K562 (cell line): Measurements from ENCODE around the gene TSPAN1. TPM values are rescaled to one million over a fixed set of nuclear protein-coding genes. Genes with fewer than 3 reads are reported as not detected.

ENCODE experiments used
- CBFA2T2 ChIP-seq: fragments of 450-650 bp; conservative IDR thresholded peaks from 2 replicates; pipeline ENCODE4 v1.6.1; 2017; ENCODE audit warnings: mild to moderate bottlenecking
- CHAMP1 ChIP-seq: fragments of 450-650 bp; IDR thresholded peaks from 2 replicates; pipeline ENCODE4 v1.6.1; 2016; ENCODE audit warnings: mild to moderate bottlenecking
- FOXJ2 ChIP-seq: fragments of 200-800 bp; sonication (Bioruptor generic); IDR thresholded peaks from 2 replicates; pipeline ENCODE4 v1.6.1; 2016; ENCODE audit warnings: missing genetic modification characterization, missing compliant biosample characterization
- FOXJ3 ChIP-seq: sonication (generic); formaldehyde crosslinking; IDR thresholded peaks from 2 replicates; pipeline ENCODE4 v1.4.0; 2020; ENCODE audit warnings: mild to moderate bottlenecking, missing genetic modification reagents
- FOXO4 ChIP-seq: fragments of 450-650 bp; formaldehyde crosslinking; IDR thresholded peaks from 2 replicates; pipeline ENCODE4 v1.4.0; 2020; ENCODE audit warnings: mild to moderate bottlenecking, moderate library complexity
- HNRNPK ChIP-seq: fragments of 200-400 bp; formaldehyde crosslinking; IDR thresholded peaks from one replicate; pipeline ENCODE4 v1.6.1; 2018; ENCODE audit warnings: mild to moderate bottlenecking, low read depth, low read length; ENCODE audit not compliant: poor library complexity, severe bottlenecking
- HOMEZ ChIP-seq: fragments of 250-450 bp; sonication (Bioruptor Pico); IDR thresholded peaks from 2 replicates; pipeline ENCODE4 v1.4.0; 2020; ENCODE audit warnings: mild to moderate bottlenecking, moderate library complexity
- IRF9 ChIP-seq: fragments of 450-650 bp; IDR thresholded peaks from 2 replicates; pipeline ENCODE4 v1.6.1; 2016; ENCODE audit warnings: missing biosample characterization, missing genetic modification characterization
- KLF13 ChIP-seq: fragments of 450-650 bp; IDR thresholded peaks from 2 replicates; pipeline ENCODE4 v1.6.1; 2016; ENCODE audit warnings: missing genetic modification characterization, low read depth, mild to moderate bottlenecking, missing compliant biosample characterization, moderate library complexity, borderline replicate concordance
- SIX5 ChIP-seq, 2 experiments: IDR thresholded peaks; 2 replicates each; pipeline ENCODE4 v1.6.1; 2011; ENCODE audit warnings: low read length in 2 of 2, borderline replicate concordance in 1 of 2, low read depth in 1 of 2, mild to moderate bottlenecking in 1 of 2, moderate library complexity in 1 of 2; ENCODE audit not compliant: insufficient read depth in 1 of 2
- TAF1 ChIP-seq: IDR thresholded peaks from 2 replicates; pipeline ENCODE4 v1.6.1; 2011; ENCODE audit warnings: mild to moderate bottlenecking, low read length, moderate library complexity; ENCODE audit not compliant: insufficient read depth, control insufficient read depth, severe bottlenecking; ENCODE audit errors: extremely low read depth
- TAF7 ChIP-seq: fragments of 450-650 bp; IDR thresholded peaks from 2 replicates; pipeline ENCODE4 v1.6.1; 2016; ENCODE audit warnings: missing genetic modification characterization, missing compliant biosample characterization
- UBTF ChIP-seq, 2 experiments: IDR thresholded peaks; 2 replicates each; pipeline ENCODE4 v1.6.1; 2012; ENCODE audit warnings: improper control_type of control experiment in 2 of 2, low read depth in 2 of 2, low read length in 2 of 2, borderline replicate concordance in 1 of 2
- USF2 ChIP-seq: sonication (generic); formaldehyde crosslinking; IDR thresholded peaks from 2 replicates; pipeline ENCODE4 v1.5.0; 2020; ENCODE audit warnings: missing genetic modification reagents
- ZNF583 ChIP-seq: fragments of 250-450 bp; sonication (Bioruptor Pico); IDR thresholded peaks from 2 replicates; pipeline ENCODE4 v1.4.0; 2020
- polyA plus RNA-seq, 8 experiments: library from polyadenylated mRNA; depleted of rRNA in 4 of 8; stranded (reverse) in 5 of 8; unstranded in 3 of 8; fragments of >200 nt; fragmentation: Nextera tagmentation in 2 of 8; fragmentation: Illumina TruSeq in 1 of 8; extraction: Ambion mirVana in 2 of 8; extraction: Trizol in 1 of 8; gene quantifications; 2 replicates each; pipeline versions ENCODE4 v1.2.1 to v1.2.3, GENCODE V29; 2011 to 2014; ENCODE audit warnings: inconsistent platforms in 1 of 8, missing spikeins in 1 of 8
- total RNA-seq, 7 experiments: library from RNA; depleted of rRNA in 6 of 7; stranded (reverse); fragments of >200 nt in 6 of 7; fragmentation: Illumina TruSeq in 2 of 7; extraction: Trizol in 2 of 7; gene quantifications; 2 replicates each; pipeline versions ENCODE4 v1.2.1 to v1.2.3, GENCODE V29; 2011 to 2021; ENCODE audit warnings: low replicate concordance in 1 of 7

The TSPAN1 gene
- total and polyA plus RNA-seq, 9 of the 15 experiments (the other 6 are each of a cell fraction or from before 2014, with no cell fraction given), result 0.58 TPM; not detected in 8

- TF ChIP-seq CHAMP1, result peak; percentile 99
- TF ChIP-seq TAF1, result no peak
- no peak for TF ChIP-seq FOXJ3 (CRISPR knock-in tag)
- TF ChIP-seq SIX5 (IDR thresholded peaks at IDR 0.05; ENCODE audit: borderline replicate concordance in 1 of 2, insufficient read depth in 1 of 2, low read depth in 1 of 2, low read length in 2 of 2), result no peak
- TF ChIP-seq CBFA2T2, result peak; percentile 100
- no peak for TF ChIP-seq KLF13
- no peak for TF ChIP-seq IRF9
- TF ChIP-seq ZNF583, result 0 out of 2 replicates have a peak, but pooled peaks have one; percentile 8
- no peak for TF ChIP-seq FOXJ2 (tag)
- no peak for TF ChIP-seq USF2
- TF ChIP-seq HOMEZ (CRISPR knock-in tag), result 0 out of 2 replicates have a peak, but pooled peaks have one; percentile 76
- TF ChIP-seq FOXO4, result no peak
- TF ChIP-seq HNRNPK, result no peak
- TF ChIP-seq TAF7 (tag), result no peak
- peak; percentile 58 to 61; a peak in 1 of 4 replicates for TF ChIP-seq UBTF (IDR thresholded peaks at IDR 0.05; ENCODE audit: borderline replicate concordance in 1 of 2, low read depth in 2 of 2, low read length in 2 of 2)
Observed at GRCh38 chr1:46158312-46159281, 16.3 kb upstream of the TSPAN1 start (continued).
